ENCODE measurements around the gene IQCM.
A peak's percentile ranks its signal among the peaks of the same experiment; 100 is the strongest.

IQCM gene

GRCh38 chr4:149794352-149794751 lies 21.3 kb downstream of the IQCM start:
- no peaks in the 10 kb centered on the region for H3K9me3 ChIP-seq (ENCODE audit: severe bottlenecking)
- no peaks in the 10 kb centered on the region for H3K27me3 ChIP-seq (ENCODE audit: insufficient read depth, poor library complexity, severe bottlenecking)
- H3K27ac ChIP-seq (ENCODE audit: poor library complexity, severe bottlenecking) = peak overlapping the region; percentile 39
- peaks cover 25% of the 10 kb centered on the region for H3K4me1 ChIP-seq (ENCODE audit: insufficient read depth, poor library complexity, severe bottlenecking)
- H3K4me3 ChIP-seq (ENCODE audit: severe bottlenecking) = no peak overlapping the region
- DNase-seq (ENCODE audit: low spot score) = no peak
- no peaks in the 10 kb centered on the region for H3K36me3 ChIP-seq (ENCODE audit: low read depth)
- TF ChIP-seq CTCF (IDR thresholded peaks at IDR 0.05; ENCODE audit: poor library complexity, severe bottlenecking) = no peak
- peak; percentile 59; the same call in 1 of the 3 replicates for ATAC-seq (ENCODE audit: low read depth)

- TF ChIP-seq CTCF (IDR thresholded peaks at IDR 0.05; ENCODE audit: poor library complexity, severe bottlenecking) = no peak
- Histone ChIP-seq H3K4me3 (ENCODE audit: severe bottlenecking) (no peak overlapping the region), H3K9me3 (ENCODE audit: severe bottlenecking) (no peaks in the 10 kb centered on the region), H3K4me1 (ENCODE audit: insufficient read depth, poor library complexity, severe bottlenecking) (peaks cover 23% of the 10 kb centered on the region), H3K27ac (ENCODE audit: poor library complexity, severe bottlenecking) (peak overlapping the region; percentile 39), H3K36me3 (ENCODE audit: low read depth) (no peaks in the 10 kb centered on the region), H3K27me3 (ENCODE audit: insufficient read depth, poor library complexity, severe bottlenecking) (no peaks in the 10 kb centered on the region)
- ATAC-seq (ENCODE audit: low read depth) = peak; percentile 84
- no peak for DNase-seq (ENCODE audit: low spot score)
These were observed 22.2 kb downstream of the IQCM start for GRCh38 chr4:149793459-149793858.

GRCh38 chr4:149791851-149792250 lies 23.8 kb downstream of the IQCM start:
- Histone ChIP-seq H3K4me1 (ENCODE audit: insufficient read depth, poor library complexity, severe bottlenecking) (peaks cover 15% of the 10 kb centered on the region), H3K4me3 (ENCODE audit: severe bottlenecking) (no peak overlapping the region), H3K9me3 (ENCODE audit: severe bottlenecking) (no peaks in the 10 kb centered on the region), H3K36me3 (ENCODE audit: low read depth) (no peaks in the 10 kb centered on the region), H3K27ac (ENCODE audit: poor library complexity, severe bottlenecking) (no peak overlapping the region), H3K27me3 (ENCODE audit: insufficient read depth, poor library complexity, severe bottlenecking) (no peaks in the 10 kb centered on the region)
- no peak for TF ChIP-seq CTCF (IDR thresholded peaks at IDR 0.05; ENCODE audit: poor library complexity, severe bottlenecking)
- no peak for ATAC-seq (ENCODE audit: low read depth)
- DNase-seq (ENCODE audit: low spot score) = no peak

- ATAC-seq (ENCODE audit: low read depth) (peak; percentile 32; the same call in 2 of the 3 replicates), DNase-seq (ENCODE audit: low spot score) (no peak)
- no peaks in the 10 kb centered on the region for H3K27me3 ChIP-seq (ENCODE audit: insufficient read depth, poor library complexity, severe bottlenecking)
- no peaks in the 10 kb centered on the region for H3K9me3 ChIP-seq (ENCODE audit: severe bottlenecking)
- no peak overlapping the region for H3K4me3 ChIP-seq (ENCODE audit: severe bottlenecking)
- H3K4me1 ChIP-seq (ENCODE audit: insufficient read depth, poor library complexity, severe bottlenecking) = peaks cover 22% of the 10 kb centered on the region
- no peaks in the 10 kb centered on the region for H3K36me3 ChIP-seq (ENCODE audit: low read depth)
- H3K27ac ChIP-seq (ENCODE audit: poor library complexity, severe bottlenecking) = no peak overlapping the region
- no peak for TF ChIP-seq CTCF (IDR thresholded peaks at IDR 0.05; ENCODE audit: poor library complexity, severe bottlenecking)
These were observed 25.3 kb downstream of the IQCM start for GRCh38 chr4:149790172-149790907.

GRCh38 chr4:149788300-149788699 lies 27.3 kb downstream of the IQCM start:
- ATAC-seq (ENCODE audit: low read depth) (no peak), DNase-seq (ENCODE audit: low spot score) (no peak)
- no peak overlapping the region for H3K4me3 ChIP-seq (ENCODE audit: severe bottlenecking)
- H3K9me3 ChIP-seq (ENCODE audit: severe bottlenecking) = no peaks in the 10 kb centered on the region
- no peaks in the 10 kb centered on the region for H3K27me3 ChIP-seq (ENCODE audit: insufficient read depth, poor library complexity, severe bottlenecking)
- H3K36me3 ChIP-seq (ENCODE audit: low read depth) = no peaks in the 10 kb centered on the region
- no peak for TF ChIP-seq CTCF (IDR thresholded peaks at IDR 0.05; ENCODE audit: poor library complexity, severe bottlenecking)
- peaks cover 16% of the 10 kb centered on the region for H3K4me1 ChIP-seq (ENCODE audit: insufficient read depth, poor library complexity, severe bottlenecking)
- H3K27ac ChIP-seq (ENCODE audit: poor library complexity, severe bottlenecking) = no peak overlapping the region
